Measurements from ENCODE around the gene MX2.
"Not testable (repeated sequence)": the region's sequence is repeated elsewhere in the genome, so short reads cannot be mapped to it uniquely, and the experiment has no call there.

MX2 gene

DNA sequence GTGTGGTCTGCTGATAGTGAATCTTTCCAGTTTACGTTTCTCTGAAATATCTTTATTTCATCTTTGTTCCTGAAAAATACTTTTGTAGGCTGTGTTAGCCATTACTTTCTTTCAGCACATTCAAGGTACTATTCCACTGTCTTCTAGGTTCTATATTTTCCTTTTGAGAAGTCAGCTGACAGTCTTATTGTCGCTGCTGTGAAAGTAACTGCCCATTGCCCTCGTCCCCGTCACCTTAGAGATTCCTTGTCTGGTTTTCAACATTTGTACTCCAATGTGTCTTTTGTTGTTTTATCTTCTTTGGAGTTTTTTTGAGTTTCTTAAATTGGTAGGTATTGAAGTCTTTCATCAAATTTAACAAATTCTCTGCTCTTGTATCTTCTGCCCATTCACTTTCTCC is 19.8 kb upstream of the MX2 start:
- no peak for DNase-seq

DNA sequence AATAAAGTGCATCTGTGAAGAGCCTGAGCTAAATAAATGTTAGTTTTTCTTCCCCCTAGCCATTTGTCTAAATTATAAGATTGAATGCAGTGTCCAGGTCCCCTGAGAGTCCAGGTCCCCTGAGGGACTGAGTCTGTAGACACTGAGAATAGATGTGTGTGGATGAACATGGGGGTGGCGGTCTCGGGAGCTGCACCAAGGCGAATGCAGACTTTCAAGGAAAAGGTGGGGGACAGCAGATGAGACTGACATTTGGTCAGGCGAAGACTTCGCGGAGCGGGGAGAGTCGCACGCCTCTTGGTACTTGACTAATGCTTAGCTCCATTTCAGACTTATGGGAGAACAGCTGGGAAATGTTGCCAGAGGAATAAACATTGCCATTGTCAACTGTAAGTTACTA is 17.7 kb upstream of the MX2 start:
- DNase-seq, result no peak

DNA sequence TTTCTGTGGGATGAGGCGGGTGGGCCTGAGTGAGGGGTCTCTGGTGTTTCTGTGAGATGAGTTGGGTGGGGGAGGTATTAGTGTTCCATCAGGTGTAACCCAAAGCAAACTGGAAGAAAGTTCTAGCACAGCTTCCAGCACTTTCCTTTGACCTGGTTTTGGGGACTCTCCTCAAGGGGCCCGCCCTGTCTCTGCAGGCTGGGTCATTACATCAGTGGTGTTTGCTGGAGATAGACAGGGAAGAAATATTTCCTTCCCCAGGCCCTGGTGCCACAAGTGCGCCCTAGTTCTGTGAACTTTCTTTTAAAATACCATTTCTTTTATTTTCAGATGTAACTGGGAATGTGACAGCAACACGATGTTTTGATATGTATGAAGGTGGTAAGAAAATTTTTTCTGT is 16.5 kb upstream of the MX2 start:
- DNase-seq, result no peak

DNA sequence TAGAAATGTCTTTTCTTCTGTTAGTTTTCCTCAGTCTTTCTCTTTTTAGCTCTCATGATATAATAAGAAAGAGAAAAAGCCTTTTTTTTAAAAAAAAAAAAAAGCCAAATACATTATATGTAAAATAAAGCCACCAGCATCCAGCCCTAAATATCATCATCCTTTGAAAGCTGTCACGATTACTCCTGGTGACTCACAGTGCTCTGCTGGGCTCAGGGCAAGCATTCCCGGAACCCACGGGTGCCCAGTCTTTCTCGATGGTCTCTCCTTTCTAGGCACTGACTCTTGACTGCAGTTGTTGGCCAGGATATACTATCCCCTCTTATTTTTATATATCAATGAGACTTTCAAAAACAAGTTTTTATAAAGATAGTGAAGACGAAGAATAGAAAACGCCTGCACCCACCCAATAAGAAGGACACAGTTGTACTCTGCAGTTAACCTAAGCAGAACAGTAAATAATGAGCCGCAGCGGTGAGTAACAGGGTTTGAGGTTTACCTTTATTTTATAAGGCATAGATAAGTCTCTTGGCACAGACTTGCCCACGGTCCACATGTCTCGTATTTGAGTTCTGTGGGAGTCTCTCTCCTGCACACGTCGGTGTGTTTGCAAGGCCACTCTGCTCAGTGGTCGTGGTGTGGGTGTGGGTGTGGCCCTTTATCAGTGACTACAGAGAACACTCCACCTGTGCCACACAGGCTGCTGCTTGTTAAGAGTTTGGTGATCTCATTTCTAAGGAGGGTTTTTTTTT is 15.7 kb upstream of the MX2 start:
- no peak for DNase-seq

DNA sequence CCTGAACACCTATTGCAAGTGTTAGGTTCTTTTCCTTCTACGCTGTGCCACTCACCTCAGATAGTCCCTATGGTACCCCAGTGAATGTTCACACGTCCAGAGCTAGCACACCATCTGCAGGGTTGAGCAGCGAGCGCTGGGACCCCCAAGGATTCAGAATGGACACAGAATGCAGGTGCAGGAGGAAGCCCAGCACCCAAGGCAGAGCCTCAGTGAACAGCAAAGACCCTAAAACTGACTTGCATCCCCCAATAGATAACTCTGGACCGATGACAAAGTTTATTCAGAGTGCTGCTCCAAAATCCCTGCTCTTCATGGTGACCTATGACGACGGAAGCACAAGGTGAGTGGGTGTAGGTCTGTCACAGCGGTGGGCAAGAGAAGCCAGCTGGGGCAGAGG is 15.1 kb upstream of the MX2 start:
- no peak for DNase-seq

DNA sequence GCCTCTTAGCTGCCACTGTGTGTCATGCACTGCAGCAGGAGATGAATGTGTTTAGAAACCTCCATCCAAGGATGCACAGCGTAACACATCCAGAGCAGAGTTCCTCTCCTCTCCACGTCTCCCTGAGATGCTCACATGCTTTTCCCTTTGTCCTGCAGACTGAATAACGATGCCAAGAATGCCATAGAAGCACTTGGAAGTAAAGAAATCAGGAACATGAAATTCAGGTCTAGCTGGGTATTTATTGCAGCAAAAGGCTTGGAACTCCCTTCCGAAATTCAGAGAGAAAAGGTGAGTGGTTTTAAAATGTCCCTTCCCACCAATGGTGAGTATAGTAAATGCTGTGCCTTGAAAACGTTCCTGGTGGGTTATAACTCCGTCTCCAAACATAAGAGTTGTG is 13.4 kb upstream of the MX2 start:
- no peak for DNase-seq

DNA sequence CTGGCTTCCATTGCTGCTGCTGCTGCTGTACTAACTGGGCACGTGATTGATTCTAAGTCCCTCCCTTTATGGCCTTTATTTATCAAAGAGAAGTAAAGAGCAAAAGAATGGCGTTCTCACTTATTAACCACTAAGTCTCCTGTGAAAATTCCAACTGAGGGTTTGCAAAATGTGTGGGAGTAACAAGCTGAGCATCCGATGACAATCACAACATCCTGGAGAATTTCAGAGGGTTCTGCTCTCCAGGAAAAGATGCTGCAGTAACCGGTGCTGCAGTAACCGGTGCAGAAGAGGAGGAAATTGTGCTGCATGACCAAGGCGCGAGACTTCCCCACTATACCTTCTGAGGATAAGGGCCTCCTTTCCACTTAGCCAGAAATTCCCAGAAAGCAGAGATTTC is 12.7 kb upstream of the MX2 start:
- no peak for DNase-seq

DNA sequence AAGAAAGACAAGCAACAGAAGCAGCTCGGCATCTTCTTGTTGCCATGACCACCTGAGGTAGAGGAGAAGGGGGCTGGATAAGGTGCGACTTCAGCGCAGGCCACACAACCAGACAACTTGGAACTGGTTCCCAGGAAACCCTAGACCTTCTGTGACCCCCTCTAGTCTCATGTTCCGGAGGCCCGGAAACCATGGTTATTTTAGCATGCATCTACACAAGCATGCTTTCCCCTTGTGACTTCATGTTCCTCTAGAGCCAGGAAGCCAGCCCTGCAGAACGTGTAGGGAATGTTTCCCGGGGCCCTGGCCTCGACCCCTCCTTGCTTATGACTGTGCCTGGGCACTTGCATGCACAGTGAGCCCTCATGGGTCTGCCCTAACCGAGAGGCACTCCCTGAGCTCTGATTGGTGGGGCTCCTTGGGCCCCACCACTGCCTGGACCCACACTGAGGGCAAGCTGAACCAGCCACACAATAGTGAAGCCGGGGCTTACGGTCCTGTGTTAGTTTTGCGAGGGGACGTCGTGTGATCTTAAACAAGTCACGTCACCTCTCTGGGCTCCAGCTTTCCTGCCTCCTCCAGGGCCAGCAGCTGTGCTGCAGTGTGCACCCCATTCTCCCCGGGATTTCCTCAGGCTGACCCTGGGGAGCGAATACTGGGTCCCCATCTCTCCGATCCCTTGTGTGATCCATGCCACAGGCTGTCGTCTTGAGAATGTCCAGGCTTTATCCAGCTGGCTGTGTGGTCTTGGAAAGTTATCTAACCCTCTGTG is 12.0 kb upstream of the MX2 start:
- no peak for DNase-seq

DNA sequence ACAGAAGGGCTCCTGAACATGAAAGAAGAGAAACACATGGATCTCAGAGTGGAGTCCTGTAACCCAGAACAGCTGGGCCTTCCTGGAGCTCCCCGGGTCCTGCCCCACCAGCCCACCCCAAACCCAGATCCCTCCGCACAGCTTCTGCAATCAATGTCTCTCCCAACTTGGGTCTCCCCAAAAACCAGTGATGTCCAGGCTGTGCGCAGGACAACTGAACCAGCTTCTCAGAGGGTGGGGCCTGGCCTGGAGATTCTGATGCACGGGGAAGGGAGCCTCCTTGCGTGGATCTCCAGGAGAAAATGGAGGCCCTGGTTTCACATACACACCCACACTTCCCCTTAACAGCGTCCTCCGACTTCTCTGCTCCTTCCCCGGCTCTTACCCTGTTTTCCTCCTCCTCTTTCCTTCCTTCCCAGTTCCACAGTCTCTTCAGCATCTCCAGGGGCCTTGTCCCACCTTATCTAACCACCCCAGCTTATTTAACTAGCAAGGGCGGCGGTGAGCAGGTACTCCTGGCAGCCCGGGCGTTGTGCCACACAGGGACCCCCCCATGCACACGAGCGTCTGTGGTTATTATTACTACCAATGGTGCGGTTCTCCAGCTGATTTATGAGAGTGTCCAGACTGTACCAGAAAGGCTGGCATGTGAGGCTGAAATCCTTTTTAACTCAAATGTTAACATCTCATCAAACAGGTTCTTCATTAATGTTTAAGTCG is 11.2 kb upstream of the MX2 start:
- no peak for DNase-seq

DNA sequence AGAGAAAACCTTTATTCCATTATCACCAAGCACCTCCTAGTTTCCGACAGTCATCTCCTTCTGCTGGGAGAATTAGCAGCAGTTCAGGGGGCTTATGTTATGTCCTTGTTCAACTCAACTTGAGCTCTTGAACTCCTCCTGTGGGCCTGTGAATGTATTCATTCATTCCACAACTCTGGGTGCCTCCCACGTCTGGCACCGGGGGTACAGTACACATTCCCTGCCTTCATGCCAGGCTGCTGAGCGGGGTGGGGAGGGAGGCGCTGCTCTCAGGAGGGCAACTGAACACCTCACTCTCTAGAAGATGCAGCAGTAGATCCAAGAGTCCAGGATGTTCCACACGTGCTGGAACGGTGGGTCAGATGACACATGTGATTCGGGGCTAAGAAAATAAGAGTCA is 4.3 kb upstream of the MX2 start:
- no peak for DNase-seq

DNA sequence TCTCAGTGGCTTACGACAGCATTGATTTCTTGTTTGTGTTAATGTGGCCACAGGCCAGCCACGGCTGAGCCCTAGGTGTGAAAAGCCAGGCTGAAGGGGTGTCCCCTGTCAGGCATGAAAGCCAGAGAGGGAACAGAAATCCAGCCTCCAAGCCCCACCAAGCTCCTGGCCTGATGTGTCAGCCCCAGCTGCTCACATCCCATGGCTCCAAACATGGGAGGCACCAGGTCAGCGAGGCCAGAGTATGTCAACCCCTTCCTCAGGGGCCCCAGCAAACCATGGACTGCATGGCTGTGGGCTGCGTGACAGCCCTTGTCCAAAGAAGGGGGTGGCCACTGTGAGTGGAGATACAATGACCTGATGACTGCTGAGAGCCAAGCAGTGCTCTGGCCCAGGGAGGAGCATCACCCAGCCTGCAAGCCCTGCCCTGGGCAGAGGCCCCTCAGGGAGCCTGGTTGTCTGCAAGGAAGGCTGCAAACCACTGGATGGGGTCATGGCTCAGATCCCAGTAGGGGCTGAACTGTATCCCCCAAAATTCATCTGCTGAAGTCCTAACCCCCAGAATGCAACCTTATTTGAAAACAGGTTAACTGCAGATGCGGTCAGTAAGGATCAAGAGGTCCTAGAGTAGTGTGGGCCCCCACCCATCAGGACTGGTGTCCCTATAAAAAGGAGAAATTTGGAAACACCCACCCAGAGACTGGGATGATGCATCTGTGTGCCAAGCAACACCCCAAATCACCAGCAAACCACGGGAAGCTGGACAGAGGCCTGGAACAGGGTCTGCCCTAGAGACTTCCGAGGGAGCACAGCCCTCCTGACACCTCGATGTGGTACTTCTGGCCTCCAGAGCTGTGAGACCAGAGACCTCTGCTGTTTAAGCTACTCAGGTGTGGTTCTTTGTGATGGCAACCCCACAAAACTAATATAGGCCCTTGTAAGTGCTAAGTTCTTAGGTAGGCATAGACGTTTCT is 3.3 kb upstream of the MX2 start:
- DNase-seq, result no peak

DNA sequence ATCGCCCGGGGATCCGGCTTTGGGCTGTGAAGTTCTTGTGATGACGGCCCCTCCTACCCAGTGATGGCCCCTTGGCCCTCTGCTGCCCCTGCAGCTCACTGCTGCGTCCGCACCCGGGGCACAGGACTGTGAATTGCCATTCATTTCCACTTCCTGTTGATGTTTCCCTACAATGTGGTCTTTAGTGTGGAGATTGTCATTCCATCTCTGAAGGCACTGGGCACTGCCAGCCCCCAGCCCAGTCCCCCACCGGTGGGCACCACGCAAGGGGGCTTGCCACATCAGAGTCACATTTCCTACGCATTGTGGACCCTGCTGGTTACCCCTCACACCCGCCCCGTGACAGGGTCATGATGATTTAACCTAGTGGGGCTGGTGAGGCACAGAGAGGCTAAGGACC is 2.5 kb upstream of the MX2 start:
- DNase-seq, result no peak

DNA sequence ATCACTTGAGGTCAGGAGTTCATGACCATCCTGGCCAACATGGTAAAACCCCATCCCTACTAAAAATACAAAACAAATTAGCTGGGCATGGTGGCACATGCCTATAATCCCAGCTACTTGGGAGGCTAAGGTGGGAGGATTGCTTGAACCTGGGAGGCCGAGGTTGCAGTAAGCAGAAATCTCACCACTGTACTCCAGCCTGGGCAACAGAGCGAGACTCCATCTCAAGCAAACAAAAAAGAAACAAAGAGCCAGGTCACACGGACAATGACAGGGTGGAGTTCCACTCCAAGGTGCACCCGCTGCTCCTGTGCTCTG is 2.1 kb upstream of the MX2 start:
- DNase-seq, result not testable (repeated sequence)

DNA sequence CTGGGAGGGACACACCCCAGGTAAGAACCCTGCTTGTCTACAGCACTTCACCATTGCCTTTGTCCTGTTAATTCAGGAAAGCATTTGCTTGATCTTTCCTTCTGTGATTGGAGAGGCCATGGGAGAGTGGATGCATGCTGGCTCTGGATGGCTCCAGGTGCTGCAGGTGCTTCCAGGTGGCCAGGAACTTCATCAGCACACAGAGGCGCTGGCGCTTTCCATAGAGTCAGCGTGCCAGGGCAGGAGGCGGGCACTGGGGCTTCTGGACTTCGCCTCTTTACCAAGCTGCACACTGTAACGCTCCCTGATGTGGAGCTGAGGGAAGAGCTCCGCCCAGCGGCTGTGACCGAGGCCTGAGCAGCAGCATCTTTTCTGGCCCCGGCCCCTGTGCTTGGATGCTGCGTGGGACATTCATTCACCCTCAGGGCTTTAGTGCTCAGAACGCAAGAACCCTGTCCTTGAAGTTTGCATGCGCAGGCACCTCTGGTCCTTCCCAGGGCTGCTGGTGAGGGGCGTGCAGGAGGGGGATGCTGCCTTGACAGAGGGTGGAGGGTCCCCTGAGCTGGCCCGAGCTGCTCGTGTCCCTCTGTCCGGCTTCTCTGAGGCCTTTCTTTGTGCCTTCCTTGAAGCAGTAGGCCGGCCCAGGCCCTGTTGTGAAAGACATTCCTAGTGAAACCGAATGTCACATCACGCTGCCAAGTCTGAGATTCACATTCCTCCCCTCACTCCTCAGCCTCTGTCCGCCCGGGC is 1.6 kb upstream of the MX2 start:
- DNase-seq, result no peak

DNA sequence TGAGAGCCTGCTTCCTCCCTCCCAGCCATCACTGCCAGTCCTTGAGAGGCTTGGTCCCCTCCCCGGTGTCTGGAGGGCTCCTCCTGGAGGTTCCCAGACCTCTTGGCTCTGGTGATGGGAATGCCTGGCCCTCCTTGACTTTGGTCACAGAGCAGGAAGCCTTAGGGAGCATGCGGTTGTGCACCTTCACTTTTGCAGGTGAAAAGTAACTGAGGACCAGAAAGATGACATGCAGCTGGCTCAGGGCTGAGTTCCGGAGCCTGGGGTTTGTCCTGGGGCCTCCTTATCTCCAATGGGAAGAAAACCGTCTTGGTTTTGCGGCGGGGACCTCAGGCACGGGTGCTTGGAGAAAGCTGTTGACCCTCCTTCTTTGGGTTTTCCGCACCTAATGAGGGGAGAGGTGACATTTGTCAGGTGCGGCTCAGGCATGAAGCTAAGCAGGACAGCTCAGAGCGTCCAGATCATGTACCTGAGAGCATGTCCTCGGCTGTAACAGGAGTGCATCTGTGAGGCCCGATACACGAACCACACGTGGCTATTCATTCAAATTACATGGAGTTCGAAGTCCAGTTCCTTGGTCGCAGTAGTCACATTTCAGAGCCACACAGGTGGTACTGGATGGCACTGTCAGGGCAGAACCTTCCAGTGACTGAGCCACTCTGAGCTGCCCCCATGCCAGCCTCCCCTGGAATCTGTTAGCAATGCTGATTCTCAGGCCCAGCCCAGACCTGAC is 608 bp upstream of the MX2 start:
- no peak for DNase-seq

DNA sequence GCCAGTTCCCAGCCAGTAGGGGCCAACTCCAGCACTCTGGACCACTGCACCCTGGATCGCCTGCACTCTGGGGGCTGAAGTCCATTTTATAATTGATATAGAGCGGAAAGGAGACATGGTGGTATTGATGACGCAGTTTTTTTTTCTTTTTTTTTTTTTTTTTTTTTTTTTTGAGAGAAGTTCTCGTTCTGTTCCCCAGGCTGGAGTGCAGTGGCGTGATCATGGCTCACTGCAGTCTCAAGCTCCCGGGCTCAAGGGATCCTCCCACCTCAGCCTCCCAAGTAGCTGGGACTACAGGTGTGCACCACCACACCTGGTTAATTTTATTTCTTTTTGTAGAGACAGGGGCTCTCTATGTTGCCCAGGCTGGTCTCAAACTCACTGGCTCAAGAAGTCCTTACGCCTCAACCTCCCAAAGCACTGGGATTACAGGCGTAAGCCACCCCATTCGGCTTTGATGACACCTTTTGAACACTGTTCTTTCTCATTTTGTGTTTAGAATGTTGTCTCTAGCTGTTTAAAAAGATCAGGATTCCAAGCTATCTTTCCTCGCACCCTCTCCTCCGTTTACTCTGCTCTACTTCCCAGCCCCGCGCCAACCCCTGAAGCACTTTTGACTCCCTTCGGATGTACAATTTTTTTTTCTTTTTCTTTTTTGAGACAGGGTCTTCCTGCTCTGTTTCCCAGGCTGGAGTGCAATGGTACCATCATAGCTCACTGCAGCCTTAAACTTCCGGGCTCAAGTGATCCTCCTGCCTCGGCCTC is 960 bp downstream of the MX2 start:
- no peak for DNase-seq

DNA sequence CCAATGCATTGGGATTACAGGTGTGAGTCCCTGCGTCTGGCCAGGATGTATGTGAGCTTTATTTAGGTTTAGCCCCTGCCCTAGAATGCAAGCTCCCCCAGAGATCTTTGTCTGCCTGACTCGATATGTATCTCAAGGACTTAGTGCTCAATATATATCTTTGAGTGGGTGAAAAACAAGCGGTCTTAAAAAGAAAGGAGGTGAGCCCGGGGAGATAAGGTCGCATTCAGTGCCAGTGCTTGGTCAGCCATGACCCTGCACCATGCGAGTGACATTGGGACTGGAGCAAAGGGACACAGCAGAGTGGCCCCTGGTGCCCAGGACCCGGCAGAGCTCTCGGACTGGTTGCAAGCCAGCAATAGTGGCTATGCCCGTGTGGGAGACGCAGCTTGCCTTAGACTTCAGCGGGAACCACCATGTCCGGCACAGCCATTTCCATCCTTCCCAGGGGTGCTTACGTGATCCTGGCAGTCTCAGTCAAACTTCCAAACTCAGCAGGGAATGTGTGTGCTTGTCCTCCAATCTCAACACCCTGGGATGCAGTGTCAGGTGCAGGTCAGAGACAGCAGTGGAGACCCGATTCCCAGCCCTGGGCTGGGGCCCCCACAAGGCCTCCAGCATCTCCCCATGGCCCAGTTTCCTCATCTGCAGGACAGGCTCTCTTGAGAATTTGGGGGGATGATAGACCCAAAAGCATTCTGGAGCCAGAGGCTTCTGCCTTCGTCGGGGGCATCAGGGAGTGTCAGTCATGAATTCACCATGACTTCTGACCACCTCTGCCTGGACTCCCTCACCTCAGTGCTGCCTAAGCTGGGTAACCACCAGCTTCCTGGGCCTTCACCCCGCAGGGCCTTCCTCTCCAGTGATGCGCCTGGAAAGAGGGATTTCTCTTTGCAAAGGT is 1.8 kb downstream of the MX2 start:
- DNase-seq, result no peak

DNA sequence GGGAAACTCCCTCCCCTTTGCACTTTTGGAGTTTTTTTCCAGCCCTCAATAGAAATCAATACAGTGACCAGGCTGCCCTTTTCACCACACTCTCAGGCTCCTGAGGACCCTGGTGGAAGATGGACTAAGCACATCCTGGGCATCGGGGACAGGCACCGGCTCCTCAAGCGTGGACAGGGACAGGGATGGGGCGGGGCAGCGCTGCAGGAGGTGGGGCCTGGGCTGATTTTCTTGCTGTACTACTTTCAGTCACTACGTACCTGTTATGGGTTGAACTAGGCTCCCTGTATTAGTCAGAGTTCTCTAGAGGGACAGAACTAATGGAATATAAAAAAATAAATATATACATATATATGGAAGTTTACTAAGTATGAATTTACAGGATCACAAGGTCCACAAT is 2.5 kb downstream of the MX2 start:
- DNase-seq, result peak in 1 of 2 donors; percentile 20

DNA sequence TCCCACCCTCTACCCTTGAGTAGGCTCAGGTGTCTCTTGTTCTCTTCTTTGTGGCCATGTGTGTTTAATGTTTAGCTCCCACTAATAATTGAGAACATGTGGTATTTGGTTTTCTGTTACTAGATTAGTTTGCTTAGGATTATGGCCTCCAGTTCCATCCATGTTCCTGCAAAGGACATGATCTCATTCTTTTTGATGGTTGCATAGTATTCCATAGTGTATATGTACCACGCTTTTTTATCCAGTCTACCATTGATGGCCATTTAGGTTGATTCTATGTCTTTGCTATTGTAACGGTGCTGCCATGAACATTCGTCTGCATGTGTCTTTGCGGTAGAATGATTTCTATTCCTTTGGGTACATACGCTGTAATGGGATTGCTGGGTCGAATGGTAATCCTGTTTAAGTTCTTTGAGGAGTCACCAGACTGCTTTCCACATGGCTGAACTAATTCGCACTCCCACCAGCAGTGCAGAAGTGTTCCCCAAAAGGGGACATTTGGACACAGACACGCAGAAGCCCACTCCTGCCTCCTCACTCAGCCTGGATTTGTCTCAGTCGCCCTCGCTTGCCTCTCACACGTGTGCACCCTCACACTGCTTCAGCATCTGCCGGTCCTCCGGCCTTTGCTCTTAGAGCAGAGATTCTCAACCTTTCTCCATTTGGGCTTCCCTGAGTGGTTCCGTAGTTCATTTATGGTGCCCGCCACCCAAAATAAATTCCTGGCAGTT is 3.7 kb downstream of the MX2 start:
- no peak for DNase-seq

Measured in stimulated activated CD4-positive, alpha-beta T cell treated with anti-CD3 and anti-CD28 coated beads, Interleukin-2, amount 100 ng/mL, for 24 hours (primary cell).